Fibroblast of the conjunctiva (primary cell): ENCODE data around the gene ZNF496.
"Not testable (repeated sequence)": the region's sequence is repeated elsewhere in the genome, so short reads cannot be mapped to it uniquely, and the experiment has no call there.

Experiments used
- DNase-seq: peaks from one replicate; pipeline ENCODE4 v3.0.0-alpha.2; 2010; ENCODE audit warnings: low read depth

The ZNF496 gene

GRCh38 chr1:247331525-247332214 lies at the start of gene ZNF496:
Gene ZNF496, minus strand, starts transcription at chr1:247331867. Its CDS starts 2,289 bp downstream, at chr1:247329578.
- DNase-seq = peak; percentile 71

GRCh38 chr1:247378334-247379073 lies 46.8 kb upstream of the ZNF496 start:
- no peak for DNase-seq

- not testable (repeated sequence) for DNase-seq
Observed at GRCh38 chr1:247377656-247378055, 46.0 kb upstream of the ZNF496 start.

GRCh38 chr1:247376659-247377058 lies 45.0 kb upstream of the ZNF496 start:
- DNase-seq = no peak

- DNase-seq = no peak
Observed at GRCh38 chr1:247375747-247376146, 44.1 kb upstream of the ZNF496 start.

- DNase-seq = not testable (repeated sequence)
Observed at GRCh38 chr1:247374651-247375334, 43.1 kb upstream of the ZNF496 start.

- no peak for DNase-seq
Observed at GRCh38 chr1:247373721-247374141, 42.1 kb upstream of the ZNF496 start.

GRCh38 chr1:247371801-247372259 lies 40.2 kb upstream of the ZNF496 start:
- no peak for DNase-seq

GRCh38 chr1:247370786-247371732 lies 39.4 kb upstream of the ZNF496 start:
- DNase-seq = no peak

GRCh38 chr1:247368490-247369145 lies 37.0 kb upstream of the ZNF496 start:
- DNase-seq = no peak

GRCh38 chr1:247367786-247368422 lies 36.2 kb upstream of the ZNF496 start:
- DNase-seq = no peak

GRCh38 chr1:247366926-247367645 lies 35.4 kb upstream of the ZNF496 start:
- DNase-seq = no peak

- DNase-seq = not testable (repeated sequence)
Observed at GRCh38 chr1:247366345-247366744, 34.7 kb upstream of the ZNF496 start.

- DNase-seq = no peak
Observed at GRCh38 chr1:247365023-247365422, 33.4 kb upstream of the ZNF496 start.

- DNase-seq = not testable (repeated sequence)
Observed at GRCh38 chr1:247363000-247363399, 31.3 kb upstream of the ZNF496 start.

- no peak for DNase-seq
Observed at GRCh38 chr1:247362153-247362552, 30.5 kb upstream of the ZNF496 start.

GRCh38 chr1:247360991-247361731 lies 29.5 kb upstream of the ZNF496 start:
- no peak for DNase-seq

GRCh38 chr1:247360116-247360898 lies 28.6 kb upstream of the ZNF496 start:
- DNase-seq = no peak
